Liver (tissue), 9 donors: ENCODE measurements around the gene B4GALT2. TPM values are rescaled to one million over a fixed set of nuclear protein-coding genes. Genes with fewer than 3 reads are reported as not detected.

ENCODE experiments used
- DNase-seq: peaks from one replicate; pipeline ENCODE4 v3.0.0-alpha.2; 2017; ENCODE audit warnings: low spot score
- H3K27ac ChIP-seq, 2 donors: one replicate each; pipeline ENCODE4 v1.7.0; 2013; ENCODE audit warnings: inconsistent platforms in 2 of 2, low read length in 2 of 2, control low read depth in 1 of 2, low read depth in 1 of 2, mild to moderate bottlenecking in 1 of 2
- H3K27me3 ChIP-seq, 4 donors: one replicate each; pipeline versions ENCODE4 v1.6.1 to v1.7.0; 2013; ENCODE audit warnings: low read length in 3 of 4, inconsistent platforms in 1 of 4, mild to moderate bottlenecking in 1 of 4, moderate library complexity in 1 of 4; ENCODE audit not compliant: control insufficient read depth in 4 of 4, insufficient read depth in 4 of 4
- H3K36me3 ChIP-seq, 4 donors: one replicate each; pipeline versions ENCODE4 v1.6.1 to v1.7.0; 2013; ENCODE audit warnings: low read length in 3 of 4, mild to moderate bottlenecking in 3 of 4, low read depth in 1 of 4, moderate library complexity in 1 of 4; ENCODE audit not compliant: control insufficient read depth in 4 of 4, insufficient read depth in 3 of 4
- H3K4me1 ChIP-seq, 4 donors: one replicate each; pipeline versions ENCODE4 v1.6.1 to v1.7.0; 2013; ENCODE audit warnings: low read length in 3 of 4, mild to moderate bottlenecking in 3 of 4, moderate library complexity in 1 of 4; ENCODE audit not compliant: control insufficient read depth in 4 of 4, insufficient read depth in 4 of 4
- H3K4me3 ChIP-seq, 3 donors: one replicate each; pipeline versions ENCODE4 v1.6.1 to v1.7.0; 2013; ENCODE audit warnings: low read length in 3 of 3, control low read depth in 1 of 3, low read depth in 1 of 3, mild to moderate bottlenecking in 1 of 3
- H3K9ac ChIP-seq, 2 donors: one replicate each; pipeline ENCODE4 v1.7.0; 2013; ENCODE audit warnings: low read length in 2 of 2, mild to moderate bottlenecking in 2 of 2, moderate library complexity in 2 of 2, control low read depth in 1 of 2, low read depth in 1 of 2
- H3K9me3 ChIP-seq, 4 donors: one replicate each; pipeline versions ENCODE4 v1.6.1 to v1.7.0; 2013; ENCODE audit warnings: low read length in 3 of 4; ENCODE audit not compliant: control insufficient read depth in 4 of 4
- EGR1 ChIP-seq, 2 donors: IDR thresholded peaks; 2 replicates each; pipeline ENCODE4 v1.6.1; 2016 to 2018; ENCODE audit warnings: antibody characterized with exemption in 2 of 2, low read depth in 2 of 2
- FOXA1 ChIP-seq: IDR thresholded peaks from 2 replicates; pipeline ENCODE4 v1.6.1; 2016; ENCODE audit warnings: antibody characterized with exemption
- FOXA2 ChIP-seq: IDR thresholded peaks from 2 replicates; pipeline ENCODE4 v1.6.1; 2016; ENCODE audit warnings: antibody characterized with exemption
- GABPA ChIP-seq, 2 donors: IDR thresholded peaks in 1 of 2; conservative IDR thresholded peaks in 1 of 2; 2 replicates each; pipeline ENCODE4 v1.6.1; 2016; ENCODE audit warnings: antibody characterized with exemption in 2 of 2, mild to moderate bottlenecking in 1 of 2, moderate library complexity in 1 of 2
- HNF4A ChIP-seq, 2 donors: conservative IDR thresholded peaks; 2 replicates each; pipeline ENCODE4 v1.6.1; 2016; ENCODE audit warnings: antibody characterized with exemption in 2 of 2, mild to moderate bottlenecking in 2 of 2
- JUND ChIP-seq, 2 donors: IDR thresholded peaks; 2 replicates each; pipeline ENCODE4 v1.6.1; 2016; ENCODE audit warnings: antibody characterized with exemption in 2 of 2
- NR2F2 ChIP-seq: IDR thresholded peaks from 2 replicates; pipeline ENCODE4 v1.6.1; 2016; ENCODE audit warnings: antibody characterized with exemption
- RAD21 ChIP-seq, 2 donors: IDR thresholded peaks; 2 replicates each; pipeline ENCODE4 v1.6.1; 2016; ENCODE audit warnings: antibody characterized with exemption in 2 of 2, mild to moderate bottlenecking in 2 of 2
- RXRA ChIP-seq, 2 donors: IDR thresholded peaks; 2 replicates each; pipeline ENCODE4 v1.6.1; 2017 to 2018; ENCODE audit warnings: antibody characterized with exemption in 2 of 2, mild to moderate bottlenecking in 1 of 2
- YY1 ChIP-seq: IDR thresholded peaks from 2 replicates; pipeline ENCODE4 v1.6.1; 2016; ENCODE audit warnings: antibody characterized with exemption, mild to moderate bottlenecking
- WGBS: extraction: QIAGEN DNeasy Blood & Tissue Kit; methylation state at CpG from one replicate; pipeline ENCODE4 v1.1.7; 2013; 5-methylcytosine and 5-hydroxymethylcytosine counted together
- polyA plus RNA-seq, 2 donors: library from polyadenylated mRNA; stranded (reverse) in 1 of 2; unstranded in 1 of 2; fragments of 200-250 nt in 1 of 2; fragments of >200 nt in 1 of 2; fragmentation: Nextera tagmentation in 1 of 2; extraction: Ambion mirVana in 1 of 2; gene quantifications; one replicate each; pipeline versions ENCODE4 v1.2.1 to v1.2.3, GENCODE V29; 2013 to 2015
- total RNA-seq, 2 donors: library from RNA; depleted of rRNA; stranded (reverse); fragments of >200 nt; gene quantifications; one replicate each; pipeline ENCODE4 v1.2.3, GENCODE V29; 2014
- TF ChIP-seq, protein P1 (sequence below): IDR thresholded peaks from 2 replicates; pipeline ENCODE4 v1.6.1; 2016; ENCODE audit warnings: antibody characterized with exemption
- TF ChIP-seq, protein P2 (sequence below): IDR thresholded peaks from 2 replicates; pipeline ENCODE4 v1.6.1; 2016; ENCODE audit warnings: antibody characterized with exemption, mild to moderate bottlenecking
- TF ChIP-seq, protein P3 (sequence below): IDR thresholded peaks from 2 replicates; pipeline ENCODE4 v1.6.1; 2016; ENCODE audit warnings: antibody characterized with exemption
- TF ChIP-seq, protein P4 (sequence below): fragments of 150-350 bp; IDR thresholded peaks from 2 replicates; pipeline ENCODE4 v1.5.1; 2017; ENCODE audit warnings: improper control_type of control experiment, low read depth, low read length; ENCODE audit not compliant: missing input control
- TF ChIP-seq, protein P5 (sequence below): IDR thresholded peaks from 2 replicates; pipeline ENCODE4 v1.6.1; 2016; ENCODE audit warnings: antibody characterized with exemption
- donor health status: healthy.
- donor health status: healthy.
- donor health status: healthy.
- donor health status: healthy.
- donor health status: healthy.

Gene B4GALT2
- total and polyA plus RNA-seq, 4 donors: 2.9 to 31.5 (median 16.1) TPM

DNA sequence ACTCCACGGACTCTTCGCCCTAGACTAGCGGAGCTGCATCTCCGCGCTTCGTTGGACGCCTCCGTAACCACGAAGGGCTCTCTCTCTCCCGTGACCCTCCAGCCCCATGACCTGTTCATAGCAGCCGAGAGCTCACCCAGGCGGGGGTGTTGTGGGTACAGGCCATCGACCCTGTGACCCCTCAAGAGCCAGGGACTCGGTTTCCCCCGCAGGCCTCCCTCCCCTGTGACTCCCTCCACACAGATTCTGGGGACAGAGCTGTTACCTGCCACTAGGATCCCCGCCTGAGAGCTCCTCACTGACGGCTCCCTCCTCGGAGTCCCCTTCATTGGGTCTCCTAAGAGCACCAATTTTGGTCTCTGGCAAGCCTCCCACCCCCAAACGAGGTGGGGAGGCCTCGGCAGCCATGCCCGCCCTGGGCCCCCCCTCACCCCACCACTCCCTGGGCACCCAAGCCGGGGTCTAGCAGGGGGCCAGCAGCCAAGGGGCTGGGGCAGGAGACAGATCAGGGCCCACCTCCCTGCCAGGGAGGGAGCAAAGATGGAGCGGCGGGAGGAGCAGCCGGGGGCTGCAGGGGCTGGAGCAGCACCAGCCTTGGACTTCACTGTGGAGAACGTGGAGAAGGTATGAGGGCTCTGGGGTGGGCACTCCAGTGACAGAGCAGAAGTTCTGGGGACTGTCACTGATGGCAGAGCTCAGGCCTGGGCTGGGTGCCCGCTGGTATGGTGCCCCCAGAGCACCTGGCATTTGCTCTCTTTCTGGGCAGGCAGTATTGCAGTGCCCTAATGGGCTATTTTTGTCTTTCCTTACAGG, 31.7 kb upstream of the B4GALT2 start:
- WGBS: 8% methylated on average over 27 of the region's 27 CpGs
- peaks cover 5 to 28% (median 22%) of the 10 kb centered on the region in 4 donors for H3K4me1 ChIP-seq
- peak overlapping the region; percentile 8 to 84 for H3K9ac ChIP-seq
- TF ChIP-seq, protein P1, sequence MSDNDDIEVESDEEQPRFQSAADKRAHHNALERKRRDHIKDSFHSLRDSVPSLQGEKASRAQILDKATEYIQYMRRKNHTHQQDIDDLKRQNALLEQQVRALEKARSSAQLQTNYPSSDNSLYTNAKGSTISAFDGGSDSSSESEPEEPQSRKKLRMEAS: no peak
- TF ChIP-seq, protein P2, sequence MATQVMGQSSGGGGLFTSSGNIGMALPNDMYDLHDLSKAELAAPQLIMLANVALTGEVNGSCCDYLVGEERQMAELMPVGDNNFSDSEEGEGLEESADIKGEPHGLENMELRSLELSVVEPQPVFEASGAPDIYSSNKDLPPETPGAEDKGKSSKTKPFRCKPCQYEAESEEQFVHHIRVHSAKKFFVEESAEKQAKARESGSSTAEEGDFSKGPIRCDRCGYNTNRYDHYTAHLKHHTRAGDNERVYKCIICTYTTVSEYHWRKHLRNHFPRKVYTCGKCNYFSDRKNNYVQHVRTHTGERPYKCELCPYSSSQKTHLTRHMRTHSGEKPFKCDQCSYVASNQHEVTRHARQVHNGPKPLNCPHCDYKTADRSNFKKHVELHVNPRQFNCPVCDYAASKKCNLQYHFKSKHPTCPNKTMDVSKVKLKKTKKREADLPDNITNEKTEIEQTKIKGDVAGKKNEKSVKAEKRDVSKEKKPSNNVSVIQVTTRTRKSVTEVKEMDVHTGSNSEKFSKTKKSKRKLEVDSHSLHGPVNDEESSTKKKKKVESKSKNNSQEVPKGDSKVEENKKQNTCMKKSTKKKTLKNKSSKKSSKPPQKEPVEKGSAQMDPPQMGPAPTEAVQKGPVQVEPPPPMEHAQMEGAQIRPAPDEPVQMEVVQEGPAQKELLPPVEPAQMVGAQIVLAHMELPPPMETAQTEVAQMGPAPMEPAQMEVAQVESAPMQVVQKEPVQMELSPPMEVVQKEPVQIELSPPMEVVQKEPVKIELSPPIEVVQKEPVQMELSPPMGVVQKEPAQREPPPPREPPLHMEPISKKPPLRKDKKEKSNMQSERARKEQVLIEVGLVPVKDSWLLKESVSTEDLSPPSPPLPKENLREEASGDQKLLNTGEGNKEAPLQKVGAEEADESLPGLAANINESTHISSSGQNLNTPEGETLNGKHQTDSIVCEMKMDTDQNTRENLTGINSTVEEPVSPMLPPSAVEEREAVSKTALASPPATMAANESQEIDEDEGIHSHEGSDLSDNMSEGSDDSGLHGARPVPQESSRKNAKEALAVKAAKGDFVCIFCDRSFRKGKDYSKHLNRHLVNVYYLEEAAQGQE: no peak
- TF ChIP-seq RXRA (IDR thresholded peaks at IDR 0.05) (no peak), YY1 (no peak), GABPA (IDR thresholded peaks at IDR 0.05 in 1 of 2, conservative IDR thresholded peaks at IDR 0.05 in 1 of 2) (no peak), FOXA1 (no peak), NR2F2 (no peak), FOXA2 (no peak), HNF4A (conservative IDR thresholded peaks at IDR 0.05) (no peak), JUND (IDR thresholded peaks at IDR 0.05) (no peak), EGR1 (IDR thresholded peaks at IDR 0.05; ENCODE audit: low read depth in 2 of 2) (no peak)
- TF ChIP-seq, protein P3, sequence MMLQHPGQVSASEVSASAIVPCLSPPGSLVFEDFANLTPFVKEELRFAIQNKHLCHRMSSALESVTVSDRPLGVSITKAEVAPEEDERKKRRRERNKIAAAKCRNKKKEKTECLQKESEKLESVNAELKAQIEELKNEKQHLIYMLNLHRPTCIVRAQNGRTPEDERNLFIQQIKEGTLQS: no peak
- TF ChIP-seq, protein P4, sequence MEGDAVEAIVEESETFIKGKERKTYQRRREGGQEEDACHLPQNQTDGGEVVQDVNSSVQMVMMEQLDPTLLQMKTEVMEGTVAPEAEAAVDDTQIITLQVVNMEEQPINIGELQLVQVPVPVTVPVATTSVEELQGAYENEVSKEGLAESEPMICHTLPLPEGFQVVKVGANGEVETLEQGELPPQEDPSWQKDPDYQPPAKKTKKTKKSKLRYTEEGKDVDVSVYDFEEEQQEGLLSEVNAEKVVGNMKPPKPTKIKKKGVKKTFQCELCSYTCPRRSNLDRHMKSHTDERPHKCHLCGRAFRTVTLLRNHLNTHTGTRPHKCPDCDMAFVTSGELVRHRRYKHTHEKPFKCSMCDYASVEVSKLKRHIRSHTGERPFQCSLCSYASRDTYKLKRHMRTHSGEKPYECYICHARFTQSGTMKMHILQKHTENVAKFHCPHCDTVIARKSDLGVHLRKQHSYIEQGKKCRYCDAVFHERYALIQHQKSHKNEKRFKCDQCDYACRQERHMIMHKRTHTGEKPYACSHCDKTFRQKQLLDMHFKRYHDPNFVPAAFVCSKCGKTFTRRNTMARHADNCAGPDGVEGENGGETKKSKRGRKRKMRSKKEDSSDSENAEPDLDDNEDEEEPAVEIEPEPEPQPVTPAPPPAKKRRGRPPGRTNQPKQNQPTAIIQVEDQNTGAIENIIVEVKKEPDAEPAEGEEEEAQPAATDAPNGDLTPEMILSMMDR: no peak
- H3K27me3 ChIP-seq: no peaks in the 10 kb centered on the region
- peak overlapping the region; percentile 78 to 99 (median 85) for H3K4me3 ChIP-seq
- no peaks in the 10 kb centered on the region for H3K9me3 ChIP-seq
- H3K36me3 ChIP-seq: peaks cover 0 to 6% (median 0%) of the 10 kb centered on the region in 4 donors
- H3K27ac ChIP-seq: peak overlapping the region; percentile 89 to 98
- DNase-seq: no peak

DNA sequence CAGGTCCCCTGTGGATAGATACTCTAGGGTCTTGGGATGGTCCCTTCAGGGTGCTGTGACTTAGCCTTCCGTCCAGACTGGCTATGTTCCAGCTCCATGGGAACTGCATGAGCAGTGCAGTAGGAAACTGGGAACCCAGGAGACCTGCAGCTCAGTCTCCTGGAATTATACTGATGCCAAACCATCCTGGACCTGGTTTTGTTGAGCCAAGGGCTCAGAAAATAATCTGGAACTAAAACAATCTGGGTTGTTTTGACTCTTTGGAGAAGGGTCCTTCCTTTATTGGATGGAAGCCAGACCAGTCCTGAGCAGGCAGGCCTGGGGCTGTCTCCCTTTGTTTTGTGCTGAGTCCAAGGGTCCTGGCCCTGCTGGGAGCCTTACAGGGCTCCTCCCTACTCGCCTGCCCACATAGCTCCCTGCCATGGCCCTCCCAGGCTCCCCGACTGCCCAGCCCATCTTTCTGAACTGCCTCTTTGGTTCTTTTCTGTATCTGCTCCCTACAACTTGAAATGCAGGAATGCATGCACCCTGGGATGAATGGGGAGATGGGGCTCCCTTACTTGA, 31.1 kb upstream of the B4GALT2 start:
- 49% methylated on average over 3 of the region's 3 CpGs for WGBS
- Histone ChIP-seq H3K27me3 (no peaks in the 10 kb centered on the region), H3K36me3 (peaks cover 0 to 6% (median 0%) of the 10 kb centered on the region in 4 donors), H3K4me3 (peak overlapping the region; percentile 78 to 99 (median 85)), H3K27ac (no peak overlapping the region), H3K9ac (peak overlapping the region in 1 of 2 donors; percentile 84), H3K4me1 (peaks cover 5 to 28% (median 22%) of the 10 kb centered on the region in 4 donors), H3K9me3 (no peaks in the 10 kb centered on the region)
- no peak for DNase-seq
- TF ChIP-seq, protein P2: no peak
- TF ChIP-seq, protein P5, sequence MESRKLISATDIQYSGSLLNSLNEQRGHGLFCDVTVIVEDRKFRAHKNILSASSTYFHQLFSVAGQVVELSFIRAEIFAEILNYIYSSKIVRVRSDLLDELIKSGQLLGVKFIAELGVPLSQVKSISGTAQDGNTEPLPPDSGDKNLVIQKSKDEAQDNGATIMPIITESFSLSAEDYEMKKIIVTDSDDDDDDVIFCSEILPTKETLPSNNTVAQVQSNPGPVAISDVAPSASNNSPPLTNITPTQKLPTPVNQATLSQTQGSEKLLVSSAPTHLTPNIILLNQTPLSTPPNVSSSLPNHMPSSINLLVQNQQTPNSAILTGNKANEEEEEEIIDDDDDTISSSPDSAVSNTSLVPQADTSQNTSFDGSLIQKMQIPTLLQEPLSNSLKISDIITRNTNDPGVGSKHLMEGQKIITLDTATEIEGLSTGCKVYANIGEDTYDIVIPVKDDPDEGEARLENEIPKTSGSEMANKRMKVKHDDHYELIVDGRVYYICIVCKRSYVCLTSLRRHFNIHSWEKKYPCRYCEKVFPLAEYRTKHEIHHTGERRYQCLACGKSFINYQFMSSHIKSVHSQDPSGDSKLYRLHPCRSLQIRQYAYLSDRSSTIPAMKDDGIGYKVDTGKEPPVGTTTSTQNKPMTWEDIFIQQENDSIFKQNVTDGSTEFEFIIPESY: no peak
- TF ChIP-seq RAD21 (IDR thresholded peaks at IDR 0.05) (no peak), HNF4A (conservative IDR thresholded peaks at IDR 0.05) (no peak), JUND (IDR thresholded peaks at IDR 0.05) (no peak), GABPA (IDR thresholded peaks at IDR 0.05 in 1 of 2, conservative IDR thresholded peaks at IDR 0.05 in 1 of 2) (no peak)
- TF ChIP-seq, protein P4: no peak
